ENCODE data around the gene SLCO1C1.
"Not testable (repeated sequence)": the region's sequence is repeated elsewhere in the genome, so short reads cannot be mapped to it uniquely, and the experiment has no call there.

Gene SLCO1C1
- total RNA-seq = 0 reads per million in 3 experiments

GRCh38 chr12:20695232-20695631 lies at the start of gene SLCO1C1:
SLCO1C1 (plus strand) TSS chr12:20695332; CDS start chr12:20699577, 4,245 bp downstream.
- DNase-seq = no peak

- DNase-seq = no peak
Measured at GRCh38 chr12:20646239-20646827, 48.8 kb upstream of the SLCO1C1 start.

- no peak for DNase-seq
Measured at GRCh38 chr12:20653871-20654270, 41.3 kb upstream of the SLCO1C1 start.

GRCh38 chr12:20656600-20656999 lies 38.5 kb upstream of the SLCO1C1 start:
- DNase-seq = no peak

- no peak for DNase-seq
Measured at GRCh38 chr12:20657496-20657895, 37.6 kb upstream of the SLCO1C1 start.

- no peak for DNase-seq
Measured at GRCh38 chr12:20681334-20681733, 13.8 kb upstream of the SLCO1C1 start.

GRCh38 chr12:20696181-20696905 lies 1.2 kb downstream of the SLCO1C1 start:
- no peak for DNase-seq

- no peak for DNase-seq
Measured at GRCh38 chr12:20701106-20701505, 6.0 kb downstream of the SLCO1C1 start.

GRCh38 chr12:20704860-20705259 lies 9.7 kb downstream of the SLCO1C1 start:
- no peak for DNase-seq

- no peak for DNase-seq
Measured at GRCh38 chr12:20711846-20712245, 16.7 kb downstream of the SLCO1C1 start.

- DNase-seq = no peak
Measured at GRCh38 chr12:20716037-20716436, 20.9 kb downstream of the SLCO1C1 start.

GRCh38 chr12:20716985-20717384 lies 21.9 kb downstream of the SLCO1C1 start:
- no peak for DNase-seq

- no peak for DNase-seq
Measured at GRCh38 chr12:20718294-20718693, 23.2 kb downstream of the SLCO1C1 start.

- no peak for DNase-seq
Measured at GRCh38 chr12:20722142-20722541, 27.0 kb downstream of the SLCO1C1 start.

- DNase-seq = no peak
Measured at GRCh38 chr12:20731274-20731673, 36.1 kb downstream of the SLCO1C1 start.

GRCh38 chr12:20740972-20741371 lies 45.8 kb downstream of the SLCO1C1 start:
- DNase-seq = no peak

- DNase-seq = no peak
Measured at GRCh38 chr12:20748198-20748597, 53.1 kb downstream of the SLCO1C1 start.

- no peak for DNase-seq
Measured at GRCh38 chr12:20751046-20751445, 55.9 kb downstream of the SLCO1C1 start.

GRCh38 chr12:20777420-20777819 lies 82.3 kb downstream of the SLCO1C1 start:
- DNase-seq = no peak

GRCh38 chr12:20778969-20779368 lies 83.8 kb downstream of the SLCO1C1 start:
- DNase-seq = no peak

GRCh38 chr12:20779971-20780370 lies 84.8 kb downstream of the SLCO1C1 start:
- DNase-seq = not testable (repeated sequence)

- DNase-seq = not testable (repeated sequence)
Measured at GRCh38 chr12:20783796-20784357, 88.7 kb downstream of the SLCO1C1 start.

GRCh38 chr12:20792971-20793370 lies 97.8 kb downstream of the SLCO1C1 start:
- no peak for DNase-seq

GRCh38 chr12:20798554-20798953 lies 103.4 kb downstream of the SLCO1C1 start:
- DNase-seq = no peak
